ENCODE results near the gene DAZAP1.

- no peak for TF ChIP-seq CTCF (conservative IDR thresholded peaks at IDR 0.05)
- no peak for TF ChIP-seq EZH2 (IDR thresholded peaks at IDR 0.05; ENCODE audit: low read depth)
Measured at GRCh38 chr19:1450735-1451731, 43.6 kb downstream of the DAZAP1 start.

Measured in PC-9 (cell line).